ENCODE data around the gene ACAN. TPM values are rescaled to one million over a fixed set of nuclear protein-coding genes. Genes with fewer than 3 reads are reported as not detected.

The ACAN gene
- total RNA-seq, 1 experiment from 2014 or later: 0.03 TPM

DNA sequence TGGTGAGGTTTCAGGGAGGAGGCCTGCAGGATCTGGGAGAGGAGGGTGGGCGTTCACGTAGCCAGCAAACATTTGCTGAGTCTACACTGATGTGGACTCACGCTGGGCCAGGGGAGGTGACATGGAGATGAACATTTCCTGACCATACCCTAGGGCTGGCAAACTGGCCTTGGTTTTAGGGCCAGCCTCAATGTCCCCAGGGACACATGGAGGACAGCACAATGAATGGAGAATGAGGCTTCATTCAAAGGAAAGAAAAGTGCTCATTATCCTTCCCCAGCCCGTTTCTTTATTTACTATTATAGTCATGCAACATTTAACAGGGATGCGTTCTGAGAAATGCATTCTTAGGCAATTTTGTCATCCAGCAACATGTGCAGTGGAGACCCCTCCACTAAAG is 26.8 kb downstream of the ACAN start:
- in situ Hi-C loops (cut with HindIII; ENCODE audit: low pct_unique_long_range_greater_than_20kb, low sequenced_read_pairs): no loop called here
- no peaks in the 10 kb centered on the region for H3K9me3 ChIP-seq (ENCODE audit: control insufficient read depth, insufficient read depth, low read depth, low read length)
- no peaks in the 10 kb centered on the region for H3K36me3 ChIP-seq (ENCODE audit: control insufficient read depth, insufficient read depth, low read length)
- H3K27ac ChIP-seq (ENCODE audit: low read length): no peak overlapping the region
- H3K4me1 ChIP-seq (ENCODE audit: control insufficient read depth, insufficient read depth, low read length): no peaks in the 10 kb centered on the region
- no TSS peak for BruUV-seq (replicated peaks)
- intact Hi-C loops (cut with micrococcal nuclease; ENCODE audit: unreplicated experiment): loop anchor here (10.0 kb wide), 1 partner anchor 345 kb away; no protein-coding TSS in a partner anchor
- no peaks in the 10 kb centered on the region for H3K27me3 ChIP-seq (ENCODE audit: control insufficient read depth, insufficient read depth, low read length)
- POLR2A ChIA-PET: no interaction called here
- TF ChIP-seq SIN3A (IDR thresholded peaks at IDR 0.05; ENCODE audit: borderline replicate concordance, insufficient read depth, low read depth, low read length) (no peak), POLR2AphosphoS5 (IDR thresholded peaks at IDR 0.05; ENCODE audit: low read depth, low read length) (no peak)
- no peak overlapping the region for H3K4me3 ChIP-seq (ENCODE audit: low read depth in 2 of 2, low read length in 2 of 2)
- no peak for ATAC-seq
- DNase-seq (ENCODE audit: low read depth, low spot score): no peak
- CTCF ChIA-PET: no interaction called here

- ChIA-PET POLR2A (no interaction called here), CTCF (interaction anchor here (1.0 kb wide), 1 partner anchor 97 kb away, joined by 3 read pairs; no protein-coding TSS in a partner anchor)
- ATAC-seq (no peak), DNase-seq (ENCODE audit: low read depth, low spot score) (no peak)
- BruUV-seq (replicated peaks): no TSS peak
- in situ Hi-C loops (cut with HindIII; ENCODE audit: low pct_unique_long_range_greater_than_20kb, low sequenced_read_pairs) (no loop called here), intact Hi-C loops (cut with micrococcal nuclease; ENCODE audit: unreplicated experiment) (loop anchor here (10.0 kb wide), 1 partner anchor 348 kb away; no protein-coding TSS in a partner anchor)
- Histone ChIP-seq H3K4me3 (ENCODE audit: low read depth in 2 of 2, low read length in 2 of 2) (no peak overlapping the region), H3K36me3 (ENCODE audit: control insufficient read depth, insufficient read depth, low read length) (no peaks in the 10 kb centered on the region), H3K9me3 (ENCODE audit: control insufficient read depth, insufficient read depth, low read depth, low read length) (no peaks in the 10 kb centered on the region), H3K4me1 (ENCODE audit: control insufficient read depth, insufficient read depth, low read length) (no peaks in the 10 kb centered on the region), H3K27me3 (ENCODE audit: control insufficient read depth, insufficient read depth, low read length) (no peaks in the 10 kb centered on the region), H3K27ac (ENCODE audit: low read length) (no peak overlapping the region)
- TF ChIP-seq REST (IDR thresholded peaks at IDR 0.05; ENCODE audit: insufficient read depth in 1 of 2, low read depth in 2 of 2, low read length in 1 of 2): no peak
- no peak for TF ChIP-seq CTCF (IDR thresholded peaks at IDR 0.05)
- TF ChIP-seq TCF7L2 (IDR thresholded peaks at IDR 0.05; ENCODE audit: low read depth, low read length): no peak
- no peak for TF ChIP-seq POLR2AphosphoS5 (IDR thresholded peaks at IDR 0.05; ENCODE audit: low read depth, low read length)
- TF ChIP-seq SIN3A (IDR thresholded peaks at IDR 0.05; ENCODE audit: borderline replicate concordance, insufficient read depth, low read depth, low read length): no peak
Observed at GRCh38 chr15:88832820-88833730, 29.8 kb downstream of the ACAN start.

Measured in Panc1 (cell line).